A549 (cell line): Measurements from ENCODE around the gene ZNF511. TPM values are rescaled to one million over a fixed set of nuclear protein-coding genes. Genes with fewer than 3 reads are reported as not detected.

Source experiments
- ATAC-seq, 2 experiments: fragments of 200-7000 bp in 1 of 2; fragments of >200 bp in 1 of 2; cut with Nextera tagmentation in 1 of 2; cut with Tn5 transposase in 1 of 2; 3 replicates each; pipeline versions ENCODE4 v1.8.0 to v1.9.1; 2018 to 2020; ENCODE audit warnings: mild to moderate bottlenecking in 1 of 2, moderate library complexity in 1 of 2
- CTCF ChIA-PET: fragments of 300-600 bp; sonication (Branson Sonifier 250); formaldehyde crosslinking; extraction: SDS; loops from one replicate; lab custom pipeline; 2021; ENCODE audit warnings: antibody characterized with exemption, inconsistent platforms; lab: Yijun Ruan, JAX
- POLR2A ChIA-PET: fragments of 350-600 bp; formaldehyde crosslinking; extraction: SDS; loops from one replicate; lab custom pipeline; 2021; ENCODE audit warnings: antibody characterized with exemption, inconsistent platforms; lab: Yijun Ruan, JAX
- DNase-seq, 2 experiments: peaks; one replicate each; pipeline versions ENCODE4 v3.0.0 to v3.0.0-alpha.2; 2011 to 2016; ENCODE audit warnings: low read depth in 1 of 2, low spot score in 1 of 2
- FAIRE-seq: peaks from 2 replicates; lab custom pipeline; 2011; peaks lifted over from hg19 to GRCh38; lab: Jason Lieb, UNC
- H3K27ac ChIP-seq, 2 experiments: fragments of >200 bp; sonication (Bioruptor Twin); formaldehyde crosslinking; 3 replicates each; pipeline ENCODE4 v1.5.1; 2016 to 2017
- H3K4me1 ChIP-seq: fragments of >200 bp; sonication (Bioruptor Twin); formaldehyde crosslinking; 3 replicates; pipeline ENCODE4 v1.6.1; 2016
- H3K4me2 ChIP-seq: fragments of >200 bp; sonication (Bioruptor Twin); formaldehyde crosslinking; 3 replicates; pipeline ENCODE4 v1.6.1; 2016
- H3K4me3 ChIP-seq: fragments of >200 bp; sonication (Bioruptor Twin); formaldehyde crosslinking; 3 replicates; pipeline ENCODE4 v1.5.1; 2016
- H3K9me3 ChIP-seq: fragments of >200 bp; sonication (Bioruptor Twin); formaldehyde crosslinking; 3 replicates; pipeline ENCODE4 v1.6.1; 2016
- CBX2 ChIP-seq: fragments of 200-600 bp; sonication (generic); IDR thresholded peaks from 2 replicates; pipeline ENCODE4 v1.6.1; 2016; ENCODE audit warnings: low read depth, mild to moderate bottlenecking, borderline replicate concordance
- CEBPB ChIP-seq, 2 experiments: fragments of >200 bp in 1 of 2; sonication (Bioruptor Twin) in 1 of 2; formaldehyde crosslinking in 1 of 2; IDR thresholded peaks; 2 replicates each; pipeline ENCODE4 v1.6.1; 2012 to 2016
- CHD2 ChIP-seq: fragments of 150-350 bp; IDR thresholded peaks from 2 replicates; pipeline ENCODE4 v1.6.1; 2014; ENCODE audit warnings: low read length; ENCODE audit not compliant: partially characterized antibody
- CTCF ChIP-seq: fragments of >200 bp; sonication (Bioruptor Twin); formaldehyde crosslinking; IDR thresholded peaks from 3 replicates; pipeline ENCODE4 v1.5.1; 2016
- EHF ChIP-seq: fragments of 250-450 bp; sonication (Bioruptor Pico); IDR thresholded peaks from 2 replicates; pipeline ENCODE4 v1.5.0; 2020; ENCODE audit warnings: mild to moderate bottlenecking
- EHMT2 ChIP-seq: fragments of 200-600 bp; sonication (generic); IDR thresholded peaks from 2 replicates; pipeline ENCODE4 v1.6.1; 2016; ENCODE audit warnings: antibody characterized with exemption, low read depth, mild to moderate bottlenecking, moderate library complexity
- ELK1 ChIP-seq: fragments of 150-350 bp; IDR thresholded peaks from 2 replicates; pipeline ENCODE4 v1.6.1; 2014; ENCODE audit warnings: low read depth, mild to moderate bottlenecking, low read length
- ESRRA ChIP-seq: fragments of 150-350 bp; IDR thresholded peaks from 2 replicates; pipeline ENCODE4 v1.6.1; 2014; ENCODE audit warnings: mild to moderate bottlenecking, low read length, borderline replicate concordance
- FOSB ChIP-seq: fragments of 250-450 bp; sonication (Bioruptor Pico); IDR thresholded peaks from 2 replicates; pipeline ENCODE4 v1.5.0; 2020; ENCODE audit warnings: mild to moderate bottlenecking, moderate library complexity
- FOSL2 ChIP-seq, 2 experiments: fragments of 450-650 bp in 1 of 2; fragments of >200 bp in 1 of 2; sonication (Bioruptor Twin) in 1 of 2; formaldehyde crosslinking; IDR thresholded peaks; 2 replicates each; pipeline versions ENCODE4 v1.5.0 to v1.6.1; 2016 to 2020; ENCODE audit warnings: mild to moderate bottlenecking in 1 of 2, moderate library complexity in 1 of 2
- GATA3 ChIP-seq: IDR thresholded peaks from 2 replicates; pipeline ENCODE4 v1.6.1; 2012; ENCODE audit warnings: borderline replicate concordance
- JUN ChIP-seq, 2 experiments: fragments of >200 bp; sonication (Bioruptor Twin); formaldehyde crosslinking; IDR thresholded peaks; 2 replicates in 1 of 2; 3 replicates in 1 of 2; pipeline ENCODE4 v1.6.1; 2016 to 2017
- MAFK ChIP-seq: fragments of 450-650 bp; IDR thresholded peaks from 2 replicates; pipeline ENCODE4 v1.6.1; 2014; ENCODE audit not compliant: partially characterized antibody
- NPAS2 ChIP-seq: fragments of 250-450 bp; sonication (Bioruptor Pico); IDR thresholded peaks from 2 replicates; pipeline ENCODE4 v1.8.0; 2022; ENCODE audit warnings: mild to moderate bottlenecking, moderate library complexity, borderline replicate concordance
- NR3C1 ChIP-seq: fragments of >200 bp; sonication (Bioruptor Twin); formaldehyde crosslinking; IDR thresholded peaks from 3 replicates; pipeline ENCODE4 v1.6.1; 2017
- POLR2A ChIP-seq: IDR thresholded peaks from 2 replicates; pipeline ENCODE4 v1.6.1; 2012; ENCODE audit warnings: mild to moderate bottlenecking, low read length
- POLR2AphosphoS2 ChIP-seq: conservative IDR thresholded peaks from 2 replicates; pipeline ENCODE4 v1.6.1; 2012; ENCODE audit warnings: low read length, improper control_type of control experiment, inconsistent platforms
- RARB ChIP-seq: fragments of 250-450 bp; sonication (Bioruptor Pico); IDR thresholded peaks from 2 replicates; pipeline ENCODE4 v1.8.0; 2021; ENCODE audit warnings: mild to moderate bottlenecking, moderate library complexity
- RFX5 ChIP-seq: fragments of 450-650 bp; IDR thresholded peaks from 2 replicates; pipeline ENCODE4 v1.7.1; 2014; ENCODE audit warnings: antibody characterized with exemption, mild to moderate bottlenecking, moderate library complexity
- RNF2 ChIP-seq: fragments of 200-600 bp; sonication (generic); IDR thresholded peaks from 2 replicates; pipeline ENCODE4 v1.6.1; 2016; ENCODE audit warnings: low read depth, mild to moderate bottlenecking, antibody characterized with exemption, moderate library complexity, borderline replicate concordance
- SREBF2 ChIP-seq: fragments of 450-650 bp; IDR thresholded peaks from 2 replicates; pipeline ENCODE4 v1.6.1; 2014; ENCODE audit warnings: mild to moderate bottlenecking, moderate library complexity
- TFCP2L1 ChIP-seq: fragments of 250-450 bp; sonication (Bioruptor Pico); IDR thresholded peaks from 2 replicates; pipeline ENCODE4 v1.5.0; 2021; ENCODE audit warnings: mild to moderate bottlenecking
- USF2 ChIP-seq: fragments of 450-650 bp; IDR thresholded peaks from 2 replicates; pipeline ENCODE4 v1.6.1; 2014; ENCODE audit warnings: antibody characterized with exemption
- ZFP36 ChIP-seq: fragments of 450-650 bp; IDR thresholded peaks from 2 replicates; pipeline ENCODE4 v1.6.1; 2014; ENCODE audit warnings: borderline replicate concordance; ENCODE audit not compliant: partially characterized antibody
- WGBS: methylation state at CpG from one replicate; pipeline ENCODE4 v1.1.6; 2017; ENCODE audit errors: missing lambda C conversion rate; 5-methylcytosine and 5-hydroxymethylcytosine counted together
- polyA plus RNA-seq, 4 experiments: library from polyadenylated mRNA; depleted of rRNA in 3 of 4; stranded (reverse); fragments of >200 nt; fragmentation: RNase III in 1 of 4; extraction: RNeasy Plus Mini Kit Qiagen cat#74134 plus additional on column Dnase treatment in 1 of 4; gene quantifications; 2 replicates in 3 of 4; 3 replicates in 1 of 4; pipeline ENCODE4 v1.2.3, GENCODE V29; 2011 to 2017

ZNF511 gene
- polyA plus RNA-seq, 2 of the 4 experiments (the other 2 are of a cell fraction): 40.2 to 43.6 TPM

GRCh38 chr10:133292919-133293809, 15.6 kb upstream of the ZNF511 start:
- DNase-seq (peak in 1 of 2 experiments; percentile 64), ATAC-seq (peak; percentile 28 to 38; a peak in 3 of 6 replicates), FAIRE-seq (no peak)
- 80% methylated on average over 23 of the region's 38 CpGs for WGBS
- Histone ChIP-seq H3K27ac (no peak overlapping the region; a peak in 1 of 6 replicates), H3K9me3 (no peaks in the 10 kb centered on the region), H3K4me2 (0 out of 3 replicates have a peak overlapping the region, but pooled peaks have one; percentile 14), H3K4me3 (no peak overlapping the region), H3K4me1 (peaks cover 9% of the 10 kb centered on the region; the same call in 2 of the 3 replicates)
- POLR2A ChIA-PET: no interaction called here
- TF ChIP-seq FOSL2 (IDR thresholded peaks at IDR 0.05) (no peak), FOSL2 (CRISPR knock-in tag; IDR thresholded peaks at IDR 0.05) (0 out of 2 replicates have a peak, but pooled peaks have one; percentile 24), JUN (IDR thresholded peaks at IDR 0.05) (no peak), ELK1 (no peak), CEBPB (IDR thresholded peaks at IDR 0.05) (no peak)
- CTCF ChIA-PET: interaction anchor here (0.7 to 4.3 kb wide), 4 partner anchors 10 to 14 kb away, joined by 3 to 18 read pairs (median 9); no protein-coding TSS in a partner anchor

GRCh38 chr10:133293810-133294119, 14.9 kb upstream of the ZNF511 start:
- whole genome bisulfite sequencing: 86% methylated on average over 10 of the region's 10 CpGs
- H3K27ac ChIP-seq: no peak overlapping the region
- ATAC-seq: no peak
- peaks cover 9% of the 10 kb centered on the region; the same call in 2 of the 3 replicates for H3K4me1 ChIP-seq
- FAIRE-seq: no peak
- no peaks in the 10 kb centered on the region for H3K9me3 ChIP-seq
- H3K4me2 ChIP-seq: no peak overlapping the region
- ChIA-PET POLR2A (no interaction called here), CTCF (interaction anchor here (1.6 to 4.3 kb wide), 3 partner anchors 10 to 13 kb away, joined by 3 to 18 read pairs (median 15); no protein-coding TSS in a partner anchor)
- DNase-seq: no peak
- TF ChIP-seq POLR2AphosphoS2 (no peak), TFCP2L1 (CRISPR knock-in tag) (no peak), FOSB (CRISPR knock-in tag) (no peak), CTCF (no peak)
- no peak overlapping the region for H3K4me3 ChIP-seq

GRCh38 chr10:133294189-133294588, 14.5 kb upstream of the ZNF511 start:
- WGBS: 90% methylated on average over 15 of the region's 15 CpGs
- no peak for FAIRE-seq
- TF ChIP-seq RNF2 (no peak), JUN (IDR thresholded peaks at IDR 0.05) (no peak), NPAS2 (CRISPR knock-in tag) (no peak), USF2 (no peak), ESRRA (no peak), CEBPB (IDR thresholded peaks at IDR 0.05) (no peak), NR3C1 (no peak), GATA3 (no peak), POLR2A (no peak), EHF (CRISPR knock-in tag) (no peak), EHMT2 (no peak), RARB (no peak), SREBF2 (no peak), ZFP36 (no peak), MAFK (no peak), CBX2 (no peak), RFX5 (no peak), CHD2 (no peak)
- Histone ChIP-seq H3K4me3 (no peak overlapping the region), H3K4me2 (no peak overlapping the region), H3K9me3 (no peaks in the 10 kb centered on the region), H3K4me1 (peaks cover 9% of the 10 kb centered on the region; the same call in 2 of the 3 replicates), H3K27ac (no peak overlapping the region)
- ATAC-seq: no peak
- ChIA-PET POLR2A (interaction anchor here (0.7 kb wide), 1 partner anchor 38 kb away, joined by 4 read pairs; no protein-coding TSS in a partner anchor), CTCF (interaction anchor here (1.6 to 4.3 kb wide), 4 partner anchors 9 to 13 kb away, joined by 3 to 18 read pairs (median 14); no protein-coding TSS in a partner anchor)
- no peak for DNase-seq
